H1 (cell line): ENCODE results near the gene ARF4. TPM values are rescaled to one million over a fixed set of nuclear protein-coding genes. Genes with fewer than 3 reads are reported as not detected.

Experiments used
- CTCF ChIA-PET: fragments of 300-600 bp; sonication (Branson Sonifier 250); formaldehyde crosslinking; loops from one replicate; lab custom pipeline; 2021; ENCODE audit not compliant: partially characterized antibody; lab: Charles Lee
- POLR2A ChIA-PET: fragments of 300-600 bp; sonication (Branson Sonifier 250); formaldehyde crosslinking; loops from one replicate; lab custom pipeline; 2021; ENCODE audit warnings: inconsistent platforms; ENCODE audit not compliant: partially characterized antibody; lab: Charles Lee
- DNase-seq, 2 experiments: peaks; one replicate each; pipeline versions ENCODE4 v3.0.0 to v3.0.0-alpha.2; 2010 to 2022; ENCODE audit warnings: low spot score in 2 of 2, low read depth in 1 of 2, mixed read lengths in 1 of 2
- FAIRE-seq: peaks from 2 replicates; lab custom pipeline; 2011; peaks lifted over from hg19 to GRCh38; lab: Jason Lieb, UNC
- H2AFZ ChIP-seq: 2 replicates; pipeline ENCODE4 v1.8.1; 2012; ENCODE audit warnings: low read length, inconsistent platforms
- H2AK5ac ChIP-seq: 2 replicates; pipeline ENCODE4 v1.6.1; 2013; ENCODE audit warnings: low read depth, low read length
- H2BK120ac ChIP-seq: replicated peaks from 2 replicates; pipeline ENCODE3; 2013; ENCODE audit warnings: low read depth, low read length, inconsistent platforms
- H2BK12ac ChIP-seq: 2 replicates; pipeline ENCODE4 v1.6.1; 2013; ENCODE audit warnings: low read depth, low read length
- H2BK15ac ChIP-seq: 2 replicates; pipeline ENCODE4 v1.6.1; 2013; ENCODE audit warnings: low read length
- H2BK20ac ChIP-seq: 2 replicates; pipeline ENCODE4 v1.6.1; 2013; ENCODE audit warnings: low read length
- H2BK5ac ChIP-seq: 2 replicates; pipeline ENCODE4 v1.6.1; 2013; ENCODE audit warnings: low read depth, low read length
- H3K14ac ChIP-seq: 2 replicates; pipeline ENCODE4 v1.6.1; 2013; ENCODE audit warnings: inconsistent platforms; ENCODE audit not compliant: insufficient read length
- H3K18ac ChIP-seq: 2 replicates; pipeline ENCODE4 v1.6.1; 2013; ENCODE audit warnings: low read length; ENCODE audit errors: extremely low read depth
- H3K23ac ChIP-seq: 2 replicates; pipeline ENCODE4 v1.6.1; 2013; ENCODE audit warnings: inconsistent platforms; ENCODE audit not compliant: insufficient read length
- H3K23me2 ChIP-seq: 2 replicates; pipeline ENCODE4 v1.6.1; 2013; ENCODE audit warnings: low read depth, low read length
- H3K27ac ChIP-seq: 2 replicates; pipeline ENCODE4 v1.6.1; 2011; ENCODE audit warnings: low read depth, low read length, inconsistent platforms
- H3K27me3 ChIP-seq, 4 experiments: replicated peaks in 1 of 4; 1 replicate in 1 of 4; 2 replicates in 3 of 4; pipeline versions ENCODE4 v1.6.1 to v1.8.1; 2011 to 2013; ENCODE audit warnings: low read length in 3 of 4, mild to moderate bottlenecking in 3 of 4, inconsistent platforms in 2 of 4, mixed read lengths in 2 of 4, moderate library complexity in 1 of 4; ENCODE audit not compliant: control insufficient read depth in 3 of 4, insufficient read depth in 3 of 4; ENCODE audit errors: extremely low read depth in 1 of 4
- H3K36me3 ChIP-seq, 4 experiments: 2 replicates each; pipeline versions ENCODE4 v1.6.1 to v1.8.1; 2011 to 2013; ENCODE audit warnings: mild to moderate bottlenecking in 4 of 4, low read length in 3 of 4, moderate library complexity in 2 of 4, control low read depth in 1 of 4, inconsistent platforms in 1 of 4; ENCODE audit not compliant: insufficient read depth in 4 of 4, control insufficient read depth in 2 of 4
- H3K4ac ChIP-seq: replicated peaks from 2 replicates; pipeline ENCODE3; 2013; ENCODE audit warnings: low read length, low read depth, mixed read lengths, inconsistent platforms; ENCODE audit not compliant: insufficient read length
- H3K4me1 ChIP-seq, 4 experiments: replicated peaks in 1 of 4; 1 replicate in 1 of 4; 2 replicates in 3 of 4; pipeline versions ENCODE4 v1.6.1 to v1.8.1; 2011 to 2013; ENCODE audit warnings: low read length in 3 of 4, inconsistent platforms in 2 of 4, mixed read lengths in 1 of 4; ENCODE audit not compliant: insufficient read depth in 4 of 4, control insufficient read depth in 3 of 4
- H3K4me2 ChIP-seq, 2 experiments: 2 replicates each; pipeline versions ENCODE4 v1.6.1 to v1.8.1; 2011 to 2013; ENCODE audit warnings: low read depth in 2 of 2, low read length in 2 of 2, control low read depth in 1 of 2, inconsistent platforms in 1 of 2, mild to moderate bottlenecking in 1 of 2; ENCODE audit not compliant: insufficient read depth in 1 of 2
- H3K4me3 ChIP-seq, 4 experiments: fragments of 200-600, 300-600 bp in 1 of 4; sonication (generic), shearing (Covaris generic), sonication (Bioruptor Twin) in 1 of 4; 2 replicates each; pipeline versions ENCODE4 v1.5.1 to v1.8.1; 2011 to 2016; ENCODE audit warnings: low read length in 4 of 4, low read depth in 3 of 4, control low read depth in 2 of 4, inconsistent platforms in 2 of 4, mild to moderate bottlenecking in 2 of 4, mixed read lengths in 1 of 4, moderate library complexity in 1 of 4; ENCODE audit not compliant: insufficient read depth in 2 of 4; ENCODE audit errors: extremely low read depth in 1 of 4
- H3K56ac ChIP-seq: replicated peaks from 2 replicates; pipeline ENCODE3; 2013; ENCODE audit warnings: low read depth, mild to moderate bottlenecking, mixed read lengths, low read length, inconsistent platforms; ENCODE audit not compliant: insufficient read length
- H3K79me1 ChIP-seq: 2 replicates; pipeline ENCODE4 v1.6.1; 2013; ENCODE audit warnings: low read depth, low read length, control low read depth
- H3K79me2 ChIP-seq, 2 experiments: 2 replicates each; pipeline versions ENCODE4 v1.6.1 to v1.8.1; 2012 to 2013; ENCODE audit warnings: low read length in 2 of 2, mild to moderate bottlenecking in 2 of 2, inconsistent platforms in 1 of 2; ENCODE audit not compliant: insufficient read depth in 2 of 2, control insufficient read depth in 1 of 2
- H3K9ac ChIP-seq, 4 experiments: replicated peaks in 1 of 4; 1 replicate in 1 of 4; 2 replicates in 3 of 4; pipeline versions ENCODE4 v1.6.1 to v1.8.1; 2011 to 2013; ENCODE audit warnings: low read depth in 3 of 4, low read length in 3 of 4, control low read depth in 2 of 4, mild to moderate bottlenecking in 2 of 4, moderate library complexity in 2 of 4, inconsistent platforms in 1 of 4; ENCODE audit errors: extremely low read depth in 1 of 4
- H3K9me3 ChIP-seq, 2 experiments: 2 replicates each; pipeline versions ENCODE4 v1.6.1 to v1.8.1; 2012 to 2013; ENCODE audit warnings: mild to moderate bottlenecking in 2 of 2, moderate library complexity in 2 of 2, control low read depth in 1 of 2, inconsistent platforms in 1 of 2, low read depth in 1 of 2, low read length in 1 of 2, mixed read lengths in 1 of 2; ENCODE audit not compliant: insufficient read depth in 2 of 2
- H4K20me1 ChIP-seq, 2 experiments: replicated peaks in 1 of 2; 2 replicates each; pipeline versions ENCODE3 to v1.8.1; 2011 to 2013; ENCODE audit warnings: inconsistent platforms in 2 of 2, low read length in 2 of 2, mild to moderate bottlenecking in 1 of 2; ENCODE audit not compliant: insufficient read depth in 2 of 2, control insufficient read depth in 1 of 2
- H4K5ac ChIP-seq: 2 replicates; pipeline ENCODE4 v1.6.1; 2013; ENCODE audit warnings: low read length, low read depth, mixed read lengths, inconsistent platforms; ENCODE audit not compliant: insufficient read length
- H4K8ac ChIP-seq: 2 replicates; pipeline ENCODE4 v1.8.0; 2013; ENCODE audit warnings: mild to moderate bottlenecking, moderate library complexity, low read length, inconsistent platforms; ENCODE audit not compliant: insufficient read depth; ENCODE audit errors: extremely low read depth
- H4K91ac ChIP-seq: replicated peaks from 2 replicates; pipeline ENCODE3; 2013; ENCODE audit warnings: low read length, mixed read lengths, inconsistent platforms; ENCODE audit not compliant: insufficient read length
- BRCA1 ChIP-seq: IDR thresholded peaks from 2 replicates; pipeline ENCODE4 v1.6.1; 2012; ENCODE audit warnings: low read depth, low read length, improper control_type of control experiment
- CHD1 ChIP-seq: IDR thresholded peaks from 2 replicates; pipeline ENCODE4 v1.6.1; 2012; ENCODE audit warnings: low read depth, low read length, improper control_type of control experiment
- CTBP2 ChIP-seq: IDR thresholded peaks from 2 replicates; pipeline ENCODE4 v1.7.0; 2011; ENCODE audit warnings: borderline replicate concordance, mild to moderate bottlenecking, moderate library complexity, mixed read lengths, low read length; ENCODE audit not compliant: insufficient read depth, insufficient read length
- JUND ChIP-seq: IDR thresholded peaks from 2 replicates; pipeline ENCODE4 v1.6.1; 2011; ENCODE audit warnings: mild to moderate bottlenecking, improper control_type of control experiment, low read length
- KDM4A ChIP-seq: IDR thresholded peaks from one replicate; pipeline ENCODE4 v1.7.1; 2012; ENCODE audit warnings: low read depth, mild to moderate bottlenecking, moderate library complexity, low read length, inconsistent platforms; ENCODE audit not compliant: severe bottlenecking
- POLR2AphosphoS5 ChIP-seq: IDR thresholded peaks from 2 replicates; pipeline ENCODE4 v1.6.1; 2011; ENCODE audit warnings: low read depth, low read length
- POU5F1 ChIP-seq: IDR thresholded peaks from 2 replicates; pipeline ENCODE4 v1.6.1; 2011; ENCODE audit warnings: low read depth, mild to moderate bottlenecking, low read length, moderate library complexity
- RXRA ChIP-seq: IDR thresholded peaks from 2 replicates; pipeline ENCODE4 v1.6.1; 2011; ENCODE audit warnings: low read depth, mild to moderate bottlenecking, low read length, moderate library complexity; ENCODE audit not compliant: insufficient read depth
- SAP30 ChIP-seq: fragments of 300-600 bp; sonication (generic); IDR thresholded peaks from 2 replicates; pipeline ENCODE4 v1.7.1; 2012; ENCODE audit warnings: low read length, moderate library complexity, mild to moderate bottlenecking, inconsistent platforms; ENCODE audit not compliant: insufficient read depth, insufficient replicate concordance
- SIN3A ChIP-seq, 2 experiments: IDR thresholded peaks in 1 of 2; conservative IDR thresholded peaks in 1 of 2; 2 replicates each; pipeline ENCODE4 v1.6.1; 2011 to 2012; ENCODE audit warnings: low read length in 2 of 2, improper control_type of control experiment in 1 of 2, low read depth in 1 of 2, mild to moderate bottlenecking in 1 of 2
- SP1 ChIP-seq: IDR thresholded peaks from 2 replicates; pipeline ENCODE4 v1.6.1; 2011; ENCODE audit warnings: low read depth, low read length
- SUZ12 ChIP-seq: fragments of 200-600 bp; sonication (generic); IDR thresholded peaks from 2 replicates; pipeline ENCODE4 v1.6.1; 2012; ENCODE audit warnings: mild to moderate bottlenecking, inconsistent platforms, low read length, moderate library complexity, mixed read lengths
- WGBS, 2 experiments: shearing (Covaris generic) in 1 of 2; methylation state at CpG; one replicate each; pipeline versions ENCODE4 v1.1.6 to v1.1.7; 2013 to 2015; ENCODE audit warnings: low lambda C conversion rate in 2 of 2, mixed read lengths in 2 of 2, inconsistent platforms in 1 of 2, low coverage in 1 of 2, missing lambda C conversion rate in 1 of 2; ENCODE audit not compliant: insufficient replicate concordance in 2 of 2, insufficient coverage in 1 of 2, insufficient read length in 1 of 2; ENCODE audit errors: extremely low coverage in 1 of 2, missing lambda C conversion rate in 1 of 2; 5-methylcytosine and 5-hydroxymethylcytosine counted together
- polyA plus RNA-seq, 7 experiments: library from polyadenylated mRNA; depleted of rRNA in 3 of 7; stranded (reverse) in 5 of 7; unstranded in 2 of 7; fragments of >200 nt in 5 of 7; fragments of 200-250 nt in 2 of 7; gene quantifications; 1 replicate in 5 of 7; 2 replicates in 1 of 7; 4 replicates in 1 of 7; pipeline versions ENCODE4 v1.2.1 to v1.2.3, GENCODE V29; 2011 to 2013; ENCODE audit warnings: missing spikeins in 2 of 7, mixed read lengths in 2 of 7
- total RNA-seq: library from RNA; stranded (reverse); fragmentation: NEBNext Ultra II Directional; extraction: Animal tissue kit (Norgen Biotek cat#: 25700); gene quantifications from 2 replicates; pipeline ENCODE4 v1.2.1, GENCODE V29; 2021

ARF4 gene
- total and polyA plus RNA-seq, 2 of the 8 experiments (the other 6 are each of a cell fraction or from before 2014, with no cell fraction given) = 138 to 165 TPM

- H3K4me1 ChIP-seq = peaks cover 0 to 5% (median 1%) of the 10 kb centered on the region in 4 experiments; a peak in 3 of 7 replicates
- no peak overlapping the region for H2BK20ac ChIP-seq
- no peak overlapping the region for H2AK5ac ChIP-seq
- no peaks in the 10 kb centered on the region for H3K9me3 ChIP-seq
- no peak overlapping the region for H2AFZ ChIP-seq
- ChIA-PET POLR2A (interaction anchor here (5.0 kb wide), 1 partner anchor 11 kb away, joined by 43 read pairs; no protein-coding TSS in a partner anchor), CTCF (interaction anchor here (0.7 to 1.1 kb wide), 2 partner anchors 99 to 201 kb away, joined by 3 read pairs; no protein-coding TSS in a partner anchor)
- H3K14ac ChIP-seq = no peak overlapping the region
- H3K4ac ChIP-seq = no peak overlapping the region
- H2BK15ac ChIP-seq = no peak overlapping the region
- peaks cover 7 to 8% of the 10 kb centered on the region in 2 experiments for H4K20me1 ChIP-seq
- H3K56ac ChIP-seq = no peak overlapping the region
- WGBS, 2 experiments = 74% methylated on average over 5 of the region's 5 CpGs; no CpG with 5 or more reads in 1 of the 2 experiments
- no peak overlapping the region for H4K5ac ChIP-seq
- H3K18ac ChIP-seq = no peak overlapping the region
- no peaks in the 10 kb centered on the region for H3K27me3 ChIP-seq
- H4K8ac ChIP-seq = no peak overlapping the region
- peak overlapping the region; percentile 5 to 93 (median 12); a peak in 4 of 8 replicates for H3K4me3 ChIP-seq
- H3K79me2 ChIP-seq = peaks cover 21 to 34% of the 10 kb centered on the region in 2 experiments
- H3K9ac ChIP-seq = peak overlapping the region in 1 of 4 experiments; percentile 44; a peak in 1 of 7 replicates
- no peak overlapping the region for H2BK5ac ChIP-seq
- no peak overlapping the region for H3K23ac ChIP-seq
- H3K4me2 ChIP-seq = peak overlapping the region; percentile 65 to 82
- no peak overlapping the region for H4K91ac ChIP-seq
- no peak for FAIRE-seq
- H3K79me1 ChIP-seq = peaks cover 2% of the 10 kb centered on the region; the same call in 1 of the 2 replicates
- H2BK12ac ChIP-seq = no peak overlapping the region
- peaks cover 7% of the 10 kb centered on the region; the same call in 1 of the 2 replicates for H3K23me2 ChIP-seq
- no peaks in the 10 kb centered on the region; a peak in 1 of 8 replicates for H3K36me3 ChIP-seq
- no peak for DNase-seq
- H2BK120ac ChIP-seq = no peak overlapping the region
- peak overlapping the region; percentile 2; the same call in 1 of the 2 replicates for H3K27ac ChIP-seq
- TF ChIP-seq CHD1 (no peak), RXRA (no peak), SIN3A (conservative IDR thresholded peaks at IDR 0.05 in 1 of 2, IDR thresholded peaks at IDR 0.05 in 1 of 2; ENCODE audit: low read depth in 1 of 2, low read length in 2 of 2) (no peak), POU5F1 (no peak), BRCA1 (no peak), CTBP2 (no peak), SUZ12 (no peak), SAP30 (no peak), POLR2AphosphoS5 (no peak), JUND (no peak), KDM4A (no peak), SP1 (no peak)
Observed at GRCh38 chr3:57598765-57599360, 1.7 kb upstream of the ARF4 start.
